Vein endothelial cell (primary cell): ENCODE results near the gene KIF22. TPM values are rescaled to one million over a fixed set of nuclear protein-coding genes. Genes with fewer than 3 reads are reported as not detected.

Source experiments
- small RNA-seq: library from RNA; depleted of rRNA; stranded (forward); fragments of <200 nt; gene quantifications from one replicate; pipeline ENCODE3, GENCODE V24; 2012
- total RNA-seq: library from RNA; depleted of rRNA; stranded (reverse); fragments of >200 nt; gene quantifications from 2 replicates; pipeline ENCODE4 v1.2.3, GENCODE V29; 2012

The KIF22 gene
- total RNA-seq: 39.2 and 48.9 TPM in 2 replicates

GRCh38 chr16:29790183-29790948 lies at the start of gene KIF22:
Gene KIF22, plus strand, starts transcription at chr16:29790751. Its CDS starts 9 bp downstream, at chr16:29790760.

GRCh38 chr16:29745853-29746345 lies 44.7 kb upstream of the KIF22 start, which contains the start of gene C16orf54:
Gene C16orf54, minus strand, starts transcription at chr16:29745990. Its CDS starts 1,039 bp downstream, at chr16:29744951.

GRCh38 chr16:29777576-29778350 lies 12.8 kb upstream of the KIF22 start, which contains the start of gene ZG16:
Gene ZG16, plus strand, starts transcription at chr16:29778256. Its CDS starts 1,011 bp downstream, at chr16:29779267.

GRCh38 chr16:29806099-29806579 lies 15.6 kb downstream of the KIF22 start, which contains the start of gene MAZ:
Gene MAZ, plus strand, starts transcription at chr16:29806529. Its CDS starts 173 bp downstream, at chr16:29806702.

GRCh38 chr16:29811896-29812665 lies 21.5 kb downstream of the KIF22 start, which contains the start of gene PRRT2:
Gene PRRT2, plus strand, starts transcription at chr16:29812193. Its CDS starts 862 bp downstream, at chr16:29813055.

GRCh38 chr16:29815793-29816693 lies 25.5 kb downstream of the KIF22 start, which contains the start of gene PAGR1:
Gene PAGR1, plus strand, starts transcription at chr16:29816152. Its CDS starts 374 bp downstream, at chr16:29816526.

GRCh38 chr16:29820271-29820701 lies 29.7 kb downstream of the KIF22 start, which contains the start of gene MVP:
Gene MVP, plus strand, starts transcription at chr16:29820462. Its CDS starts 10,088 bp downstream, at chr16:29830550.

Small RNA genes within 50 kb of the gene (small RNA-seq; reads per million reads assigned to genes)
- not detected for gene AC009133.6
- gene AC120114.4: not detected

Other genes starting within 250 kb of the KIF22 start
- not detected in 2 replicates for gene SPN, start 127.5 kb upstream of the KIF22 start, total RNA-seq
- gene QPRT, start 111.6 kb upstream of the KIF22 start, total RNA-seq: 0.10 TPM in 1 of 2 replicates, not detected in the other
- gene C16orf54, start 44.8 kb upstream of the KIF22 start, total RNA-seq: not detected in 2 replicates
- gene ZG16, start 12.5 kb upstream of the KIF22 start, total RNA-seq: not detected in 2 replicates
- 178 and 253 TPM in 2 replicates for gene MAZ, start 15.8 kb downstream of the KIF22 start, total RNA-seq
- gene PRRT2, start 21.4 kb downstream of the KIF22 start, total RNA-seq: 0.19 and 0.65 TPM in 2 replicates
- 22.5 and 23.7 TPM in 2 replicates for gene PAGR1, start 25.4 kb downstream of the KIF22 start, total RNA-seq
- gene MVP, start 29.7 kb downstream of the KIF22 start, total RNA-seq: 186 and 227 TPM in 2 replicates
- gene CDIPT, start 72.5 kb downstream of the KIF22 start, total RNA-seq: 80.7 and 87.2 TPM in 2 replicates
- 0.67 and 1.6 TPM in 2 replicates for gene SEZ6L2, start 108.8 kb downstream of the KIF22 start, total RNA-seq
- 0.33 and 0.48 TPM in 2 replicates for gene ASPHD1, start 109.7 kb downstream of the KIF22 start, total RNA-seq
- gene KCTD13, start 135.5 kb downstream of the KIF22 start, total RNA-seq: 14.7 and 17.0 TPM in 2 replicates
- 74.7 and 91.1 TPM in 2 replicates for gene TMEM219, start 171.3 kb downstream of the KIF22 start, total RNA-seq
- gene TAOK2, start 183.1 kb downstream of the KIF22 start, total RNA-seq: 115 and 128 TPM in 2 replicates
- 3.9 and 4.4 TPM in 2 replicates for gene HIRIP3, start 204.9 kb downstream of the KIF22 start, total RNA-seq
- 30.7 and 57.3 TPM in 2 replicates for gene INO80E, start 205.5 kb downstream of the KIF22 start, total RNA-seq
- 0.29 TPM in 1 of 2 replicates, not detected in the other for gene DOC2A, start 220.3 kb downstream of the KIF22 start, total RNA-seq
- not detected in 2 replicates for gene C16orf92, start 232.4 kb downstream of the KIF22 start, total RNA-seq
- gene TLCD3B, start 240.5 kb downstream of the KIF22 start, total RNA-seq: not detected in 2 replicates